ENCODE measurements around the gene PTGFR.

DNA sequence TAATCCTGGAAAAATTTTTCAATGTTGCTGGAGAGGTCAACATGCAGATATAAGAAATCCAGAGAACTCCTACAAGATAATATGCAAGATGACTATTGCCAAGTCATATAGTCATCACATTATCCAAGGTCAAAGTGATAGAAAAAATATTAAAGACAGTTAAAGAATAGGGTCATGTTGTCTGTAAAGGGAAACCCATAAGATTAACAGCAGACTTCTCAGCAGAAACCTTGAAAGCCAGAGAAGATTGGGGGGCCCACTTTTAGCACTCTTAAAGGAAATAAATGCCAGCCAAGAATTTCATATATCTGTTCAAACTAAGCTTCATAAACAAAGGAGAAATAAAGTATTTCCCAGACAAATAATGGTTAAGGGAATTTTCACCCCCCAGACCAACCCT is 64.1 kb downstream of the PTGFR start:
- TF ChIP-seq, protein P1, sequence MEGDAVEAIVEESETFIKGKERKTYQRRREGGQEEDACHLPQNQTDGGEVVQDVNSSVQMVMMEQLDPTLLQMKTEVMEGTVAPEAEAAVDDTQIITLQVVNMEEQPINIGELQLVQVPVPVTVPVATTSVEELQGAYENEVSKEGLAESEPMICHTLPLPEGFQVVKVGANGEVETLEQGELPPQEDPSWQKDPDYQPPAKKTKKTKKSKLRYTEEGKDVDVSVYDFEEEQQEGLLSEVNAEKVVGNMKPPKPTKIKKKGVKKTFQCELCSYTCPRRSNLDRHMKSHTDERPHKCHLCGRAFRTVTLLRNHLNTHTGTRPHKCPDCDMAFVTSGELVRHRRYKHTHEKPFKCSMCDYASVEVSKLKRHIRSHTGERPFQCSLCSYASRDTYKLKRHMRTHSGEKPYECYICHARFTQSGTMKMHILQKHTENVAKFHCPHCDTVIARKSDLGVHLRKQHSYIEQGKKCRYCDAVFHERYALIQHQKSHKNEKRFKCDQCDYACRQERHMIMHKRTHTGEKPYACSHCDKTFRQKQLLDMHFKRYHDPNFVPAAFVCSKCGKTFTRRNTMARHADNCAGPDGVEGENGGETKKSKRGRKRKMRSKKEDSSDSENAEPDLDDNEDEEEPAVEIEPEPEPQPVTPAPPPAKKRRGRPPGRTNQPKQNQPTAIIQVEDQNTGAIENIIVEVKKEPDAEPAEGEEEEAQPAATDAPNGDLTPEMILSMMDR (optimal IDR thresholded peaks at IDR 0.05 in 1 of 3, IDR thresholded peaks at IDR 0.05 in 1 of 3, conservative IDR thresholded peaks at IDR 0.05 in 1 of 3; ENCODE audit: extremely low read depth in 1 of 3, insufficient read depth in 2 of 3, low read length in 3 of 3), result no peak
- no peak for TF ChIP-seq EZH2 (IDR thresholded peaks at IDR 0.05; ENCODE audit: low read length)
